GM12872 (cell line): ENCODE data around the gene CNIH4.

Source experiments
- CTCF ChIP-seq: IDR thresholded peaks from 3 replicates; pipeline ENCODE4 v1.5.1; 2011; ENCODE audit warnings: low read depth, mild to moderate bottlenecking, low read length, moderate library complexity; ENCODE audit not compliant: insufficient read depth

CNIH4 gene

GRCh38 chr1:224338150-224338838 lies 18.4 kb upstream of the CNIH4 start:
- TF ChIP-seq CTCF, result no peak

- no peak for TF ChIP-seq CTCF
Observed at GRCh38 chr1:224339442-224340033, 17.1 kb upstream of the CNIH4 start.

- TF ChIP-seq CTCF, result no peak
Observed at GRCh38 chr1:224343679-224344078, 13.0 kb upstream of the CNIH4 start.

GRCh38 chr1:224348137-224348536 lies 8.5 kb upstream of the CNIH4 start:
- no peak for TF ChIP-seq CTCF

- TF ChIP-seq CTCF, result no peak
Observed at GRCh38 chr1:224353975-224354925, 2.4 kb upstream of the CNIH4 start.

- TF ChIP-seq CTCF, result no peak
Observed at GRCh38 chr1:224357626-224358124, 996 bp downstream of the CNIH4 start.

- no peak for TF ChIP-seq CTCF
Observed at GRCh38 chr1:224358237-224358636, 1.6 kb downstream of the CNIH4 start.
